MV-4-11 (cell line): ENCODE results near the gene IRF2BP1.
"Not testable (repeated sequence)": the region's sequence is repeated elsewhere in the genome, so short reads cannot be mapped to it uniquely, and the experiment has no call there.

ENCODE experiments used
- DNase-seq: peaks from one replicate; lab custom pipeline; 2025; lab: John Stamatoyannopoulos, UW

IRF2BP1 gene

GRCh38 chr19:45902651-45903625 is 17.0 kb upstream of the IRF2BP1 start:
- DNase-seq, result peak; percentile 98

- peak; percentile 41 for DNase-seq
Observed at GRCh38 chr19:45901912-45902650, 16.1 kb upstream of the IRF2BP1 start, which contains the start of gene MYPOP. MYPOP (minus strand) TSS chr19:45902613; CDS start chr19:45901773, 840 bp downstream.

GRCh38 chr19:45901432-45901911 is 15.5 kb upstream of the IRF2BP1 start:
- peak; percentile 74 for DNase-seq

GRCh38 chr19:45900738-45901431 is 14.9 kb upstream of the IRF2BP1 start:
- DNase-seq, result no peak

GRCh38 chr19:45899919-45900589 is 14.1 kb upstream of the IRF2BP1 start:
- no peak for DNase-seq

- no peak for DNase-seq
Observed at GRCh38 chr19:45899253-45899652, 13.3 kb upstream of the IRF2BP1 start.

- peak; percentile 72 for DNase-seq
Observed at GRCh38 chr19:45897261-45897812, 11.4 kb upstream of the IRF2BP1 start.

- not testable (repeated sequence) for DNase-seq
Observed at GRCh38 chr19:45895983-45896599, 10.2 kb upstream of the IRF2BP1 start.

- DNase-seq, result no peak
Observed at GRCh38 chr19:45895519-45895972, 9.6 kb upstream of the IRF2BP1 start.

GRCh38 chr19:45890877-45891276 is 4.9 kb upstream of the IRF2BP1 start:
- DNase-seq, result no peak

GRCh38 chr19:45889210-45889885 is 3.4 kb upstream of the IRF2BP1 start:
- no peak for DNase-seq

- DNase-seq, result no peak
Observed at GRCh38 chr19:45887200-45887710, 1.3 kb upstream of the IRF2BP1 start.

GRCh38 chr19:45886427-45887199 is 672 bp upstream of the IRF2BP1 start:
- DNase-seq, result peak; percentile 93

GRCh38 chr19:45884682-45885555 is 1.0 kb downstream of the IRF2BP1 start:
- DNase-seq, result no peak

GRCh38 chr19:45883881-45884681 is 1.9 kb downstream of the IRF2BP1 start:
- no peak for DNase-seq

- no peak for DNase-seq
Observed at GRCh38 chr19:45883586-45883880, 2.4 kb downstream of the IRF2BP1 start.
